ENCODE data around the gene OR4X1. TPM values are rescaled to one million over a fixed set of nuclear protein-coding genes. Genes with fewer than 3 reads are reported as not detected.

OR4X1 gene
- total and polyA plus RNA-seq, 2 of the 8 experiments (the other 6 are each of a cell fraction or from before 2014, with no cell fraction given) = not detected

GRCh38 chr11:48272606-48273005, 8.9 kb downstream of the OR4X1 start (continued):
- TF ChIP-seq ATF2 (IDR thresholded peaks at IDR 0.05; ENCODE audit: low read length) (no peak), RAD21 (IDR thresholded peaks at IDR 0.05 in 1 of 2, conservative IDR thresholded peaks at IDR 0.05 in 1 of 2; ENCODE audit: low read depth in 2 of 2, low read length in 2 of 2) (no peak), EGR1 (IDR thresholded peaks at IDR 0.05; ENCODE audit: borderline replicate concordance, low read depth, low read length) (no peak), RXRA (IDR thresholded peaks at IDR 0.05; ENCODE audit: insufficient read depth, low read depth, low read length) (no peak), RBBP5 (IDR thresholded peaks at IDR 0.05; ENCODE audit: borderline replicate concordance, low read depth, low read length) (no peak), EZH2 (IDR thresholded peaks at IDR 0.05; ENCODE audit: low read depth, low read length, severe bottlenecking) (no peak), CEBPB (IDR thresholded peaks at IDR 0.05; ENCODE audit: low read depth, low read length) (no peak), CHD1 (IDR thresholded peaks at IDR 0.05; ENCODE audit: low read depth, low read length) (no peak)
